8988T (cell line): ENCODE results near the gene SCPEP1.
"Not testable (repeated sequence)": the region's sequence is repeated elsewhere in the genome, so short reads cannot be mapped to it uniquely, and the experiment has no call there.

Experiments used
- DNase-seq: peaks from one replicate; pipeline ENCODE4 v3.0.0; 2011

The SCPEP1 gene, protein sequence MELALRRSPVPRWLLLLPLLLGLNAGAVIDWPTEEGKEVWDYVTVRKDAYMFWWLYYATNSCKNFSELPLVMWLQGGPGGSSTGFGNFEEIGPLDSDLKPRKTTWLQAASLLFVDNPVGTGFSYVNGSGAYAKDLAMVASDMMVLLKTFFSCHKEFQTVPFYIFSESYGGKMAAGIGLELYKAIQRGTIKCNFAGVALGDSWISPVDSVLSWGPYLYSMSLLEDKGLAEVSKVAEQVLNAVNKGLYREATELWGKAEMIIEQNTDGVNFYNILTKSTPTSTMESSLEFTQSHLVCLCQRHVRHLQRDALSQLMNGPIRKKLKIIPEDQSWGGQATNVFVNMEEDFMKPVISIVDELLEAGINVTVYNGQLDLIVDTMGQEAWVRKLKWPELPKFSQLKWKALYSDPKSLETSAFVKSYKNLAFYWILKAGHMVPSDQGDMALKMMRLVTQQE

DNA sequence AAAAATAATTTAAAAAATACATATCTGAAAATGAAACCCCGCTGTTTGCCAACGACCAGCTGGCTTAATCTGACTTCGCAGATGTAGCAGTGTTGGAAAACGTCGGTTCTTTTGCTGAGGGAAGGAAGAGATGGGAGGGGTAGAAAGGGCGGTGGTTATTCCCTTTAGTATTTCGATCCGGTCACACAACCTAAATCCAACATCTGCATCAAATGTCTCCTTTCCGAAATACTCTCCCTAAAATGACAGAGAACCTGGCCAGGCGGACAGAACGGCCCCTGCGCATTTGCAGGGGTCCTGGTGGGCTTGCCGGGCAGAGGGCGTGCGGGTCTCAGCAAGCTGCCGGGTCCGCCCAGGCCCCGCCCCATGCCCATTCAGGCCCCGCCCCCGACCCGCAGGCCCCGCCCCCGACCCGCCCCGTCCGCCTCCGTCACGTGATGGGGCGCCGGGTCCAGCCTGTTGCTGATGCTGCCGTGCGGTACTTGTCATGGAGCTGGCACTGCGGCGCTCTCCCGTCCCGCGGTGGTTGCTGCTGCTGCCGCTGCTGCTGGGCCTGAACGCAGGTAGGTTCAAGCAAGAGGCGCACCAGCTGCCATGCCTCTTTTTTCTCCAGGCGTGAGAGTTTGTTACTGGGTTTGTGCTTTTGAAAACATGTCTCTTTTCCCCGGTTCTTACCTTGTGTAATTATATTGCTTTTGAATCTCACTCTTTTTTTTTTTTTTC, at the start of gene SCPEP1:
Gene SCPEP1, plus strand, starts transcription at position 459 of the 723 bp plus-strand sequence. Its CDS starts 29 bp downstream, at position 488.
- DNase-seq, result peak; percentile 76

DNA sequence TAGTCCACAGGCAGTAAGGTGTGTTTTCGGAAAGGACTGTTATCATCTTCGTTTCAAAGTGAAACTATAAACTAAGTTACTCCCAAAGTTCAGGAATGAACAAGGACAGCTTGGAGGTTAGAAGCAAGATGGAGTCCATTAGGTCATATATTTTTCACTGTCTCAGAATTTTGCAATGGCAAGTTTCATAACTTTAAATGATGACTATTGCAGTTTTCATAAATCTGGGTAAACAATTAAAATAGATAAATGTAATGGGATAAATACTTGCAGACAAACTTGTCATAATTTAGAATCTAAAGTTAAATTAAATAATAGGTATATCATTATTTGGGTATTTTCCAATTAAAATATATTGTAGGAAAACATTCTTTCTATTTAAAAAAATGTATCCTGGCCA, 49.3 kb upstream of the SCPEP1 start:
- no peak for DNase-seq

DNA sequence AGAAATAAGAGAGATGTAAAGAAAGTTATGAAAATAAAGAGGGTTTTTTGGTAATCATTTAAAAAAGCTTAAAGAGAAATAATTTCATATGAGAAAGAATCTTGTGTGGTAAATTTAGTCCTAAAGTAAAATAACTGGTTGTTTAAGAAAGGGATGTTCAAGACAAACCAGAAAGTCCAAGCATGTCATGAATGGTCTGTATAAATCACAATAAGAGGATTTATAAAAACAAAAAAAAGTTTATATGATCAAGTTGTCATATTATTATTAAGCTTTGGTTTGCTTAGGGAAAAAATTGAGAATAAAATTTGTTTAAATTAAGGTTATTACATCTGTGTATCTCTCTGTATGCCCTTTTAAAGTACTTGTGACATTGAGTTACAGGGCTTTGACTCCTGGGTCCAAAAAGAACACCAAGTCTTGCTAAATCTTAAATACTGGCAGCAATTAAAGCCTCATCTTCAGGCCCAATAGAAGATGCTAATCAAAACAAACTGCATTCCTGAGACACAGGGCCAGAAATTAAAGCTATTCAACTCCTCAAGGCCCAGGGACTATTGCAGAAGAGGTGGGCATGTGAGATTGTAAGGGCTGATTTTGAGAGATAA, 48.5 kb upstream of the SCPEP1 start:
- DNase-seq, result no peak

DNA sequence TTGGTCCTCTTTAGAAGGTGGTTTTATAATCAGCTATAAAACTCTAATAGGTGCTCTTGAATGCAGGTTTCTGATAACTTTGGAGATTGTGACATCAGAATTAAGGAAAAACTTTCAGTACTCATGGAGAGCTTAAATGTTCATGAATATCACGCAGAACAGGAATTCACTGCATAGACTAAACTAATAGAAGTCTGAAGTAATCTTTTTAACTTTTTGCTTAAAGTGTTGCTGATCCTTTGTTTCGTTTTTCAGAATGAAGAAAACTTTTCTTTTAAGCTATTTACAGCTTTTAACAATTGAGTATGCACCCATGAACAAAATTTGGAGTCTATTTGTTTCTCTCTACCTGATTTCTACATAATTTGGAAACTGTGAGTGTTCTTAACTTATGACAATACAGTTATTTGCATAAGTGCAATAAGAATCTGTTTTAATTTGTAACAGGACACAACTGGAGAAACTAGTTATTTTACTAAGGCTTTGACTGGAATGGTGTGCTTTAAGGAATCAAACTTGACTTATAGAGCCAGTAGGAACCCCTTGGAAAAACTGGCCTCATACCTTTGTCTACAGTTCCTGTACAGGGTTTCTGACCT, 47.1 kb upstream of the SCPEP1 start:
- DNase-seq, result no peak

DNA sequence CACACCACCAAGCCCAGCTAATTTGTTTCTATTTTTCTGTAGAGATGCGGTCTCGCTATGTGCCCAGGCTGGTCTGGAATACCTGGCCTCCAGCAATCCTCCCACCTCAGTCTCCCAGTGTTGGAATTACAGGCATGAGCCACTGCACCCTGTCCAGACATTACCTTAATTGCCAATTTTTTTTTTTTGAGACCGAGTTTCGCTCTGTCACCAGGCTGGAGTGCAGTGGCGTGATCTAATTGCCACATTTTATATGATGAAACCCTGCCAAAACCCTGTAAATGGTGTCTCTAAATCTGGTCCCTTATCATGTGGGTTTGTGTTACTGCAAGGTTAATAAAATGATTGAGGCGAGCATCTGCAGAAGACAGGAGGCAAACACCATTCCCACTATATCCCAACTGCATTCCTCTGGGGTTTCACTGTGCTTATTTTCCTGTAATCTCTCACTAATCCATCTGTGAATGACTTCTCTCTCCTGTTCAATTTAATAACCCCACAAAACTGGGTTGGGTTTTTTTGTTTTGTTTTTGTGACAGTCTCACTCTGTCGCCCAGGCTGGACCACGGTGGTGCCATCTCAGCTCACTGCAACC, 44.7 kb upstream of the SCPEP1 start:
- DNase-seq, result no peak

DNA sequence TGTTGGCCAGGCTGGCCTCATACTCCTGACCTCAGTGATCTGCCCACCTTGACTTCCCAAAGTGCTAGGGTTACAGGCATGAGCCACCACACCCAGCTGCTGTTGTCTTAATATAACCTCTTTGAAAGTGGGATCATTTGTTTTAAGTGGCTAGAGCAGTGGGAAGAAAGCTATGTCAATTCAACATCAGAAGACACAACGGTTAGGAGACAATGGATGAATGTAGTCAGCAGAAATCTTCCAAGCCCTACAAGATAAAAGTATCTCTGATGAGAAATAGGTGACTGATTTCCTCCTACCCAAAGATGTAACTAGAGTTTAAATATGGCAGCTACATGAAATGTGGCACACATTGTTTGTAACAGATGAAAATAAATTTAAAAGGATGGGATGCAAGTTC, 44.1 kb upstream of the SCPEP1 start:
- no peak for DNase-seq

DNA sequence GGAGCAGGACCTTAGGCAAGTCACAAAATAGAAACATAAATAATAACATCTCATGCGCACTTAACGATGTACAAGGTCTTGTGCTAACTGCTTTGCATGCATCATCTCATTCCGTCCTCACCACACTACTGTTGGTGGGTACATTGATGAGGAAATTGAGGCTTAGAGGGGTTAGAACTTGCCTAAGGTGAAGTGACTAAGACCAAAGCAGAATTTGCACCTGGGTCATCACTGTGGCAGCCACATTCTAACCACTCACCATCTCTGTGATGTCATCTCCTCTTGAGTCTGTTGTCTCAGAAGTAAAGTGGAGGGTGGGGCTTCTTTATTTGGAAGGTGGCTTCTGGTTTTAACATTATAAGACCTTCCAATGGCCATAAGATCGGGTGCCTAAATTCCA, 43.7 kb upstream of the SCPEP1 start:
- no peak for DNase-seq

DNA sequence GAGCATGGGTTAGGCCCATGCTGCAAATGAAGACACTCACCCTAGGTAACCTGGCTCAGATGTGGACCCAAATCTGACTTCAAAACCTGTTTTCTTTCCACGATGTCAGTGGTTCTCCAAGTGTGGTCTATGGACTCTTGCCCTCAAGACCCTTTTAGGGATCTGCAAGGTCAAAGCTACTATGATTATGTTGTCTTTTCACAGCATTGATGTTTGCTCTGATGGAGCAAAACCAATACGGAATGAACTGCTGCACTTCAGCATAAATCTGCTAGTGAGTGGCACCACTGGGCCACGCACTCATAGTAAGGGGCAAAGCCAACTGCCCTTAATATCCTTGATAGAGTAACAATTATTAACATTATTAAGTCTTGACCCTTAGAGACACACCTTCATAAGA, 42.5 kb upstream of the SCPEP1 start:
- no peak for DNase-seq

DNA sequence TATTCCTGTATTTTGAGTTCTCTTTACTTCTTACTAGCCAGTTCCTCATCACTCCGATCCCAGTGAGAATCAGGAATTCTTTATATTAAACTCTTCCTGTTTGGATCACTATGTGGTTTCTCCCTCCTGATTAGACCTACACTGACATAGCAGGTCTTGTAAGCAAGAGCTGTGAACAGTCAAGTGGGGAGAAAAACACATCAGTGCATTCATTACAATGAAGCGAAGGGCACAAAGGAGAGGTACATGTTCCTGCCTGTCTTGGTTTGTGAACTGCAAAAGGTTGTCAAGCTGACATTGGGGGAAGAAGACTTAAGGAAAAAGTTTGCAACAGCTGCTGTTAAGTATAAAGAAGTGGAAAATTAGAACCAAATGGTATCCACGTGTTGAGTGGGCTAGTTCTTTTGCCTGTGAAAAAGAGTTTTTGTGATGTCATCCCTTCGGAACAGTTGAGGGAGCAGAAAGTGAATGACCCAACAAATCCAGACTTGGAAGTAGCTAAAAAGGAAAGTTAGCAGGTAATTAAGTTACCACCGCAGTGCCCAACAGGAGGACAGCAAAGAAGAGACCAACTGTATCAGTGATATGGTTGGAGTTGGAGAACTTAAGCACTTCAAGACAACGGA, 41.1 kb upstream of the SCPEP1 start:
- no peak for DNase-seq

DNA sequence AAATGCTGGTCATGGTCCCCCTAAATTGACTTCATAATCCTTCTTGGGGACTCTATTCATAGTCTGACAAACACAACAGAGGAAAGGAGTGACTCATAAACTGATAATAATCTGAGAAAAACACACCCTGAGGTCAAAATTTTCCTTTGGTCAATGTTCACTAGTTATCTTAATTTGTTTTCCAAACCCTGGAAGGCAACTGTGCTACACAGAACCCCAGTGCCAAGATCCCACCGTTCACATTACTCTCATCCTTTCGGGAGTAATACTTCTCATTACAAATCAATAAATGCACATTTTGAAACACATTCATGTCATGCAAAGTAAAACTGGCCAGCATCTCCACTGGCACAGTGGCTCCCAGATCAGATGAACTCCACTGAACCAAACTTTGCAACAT, 40.2 kb upstream of the SCPEP1 start:
- DNase-seq, result no peak

DNA sequence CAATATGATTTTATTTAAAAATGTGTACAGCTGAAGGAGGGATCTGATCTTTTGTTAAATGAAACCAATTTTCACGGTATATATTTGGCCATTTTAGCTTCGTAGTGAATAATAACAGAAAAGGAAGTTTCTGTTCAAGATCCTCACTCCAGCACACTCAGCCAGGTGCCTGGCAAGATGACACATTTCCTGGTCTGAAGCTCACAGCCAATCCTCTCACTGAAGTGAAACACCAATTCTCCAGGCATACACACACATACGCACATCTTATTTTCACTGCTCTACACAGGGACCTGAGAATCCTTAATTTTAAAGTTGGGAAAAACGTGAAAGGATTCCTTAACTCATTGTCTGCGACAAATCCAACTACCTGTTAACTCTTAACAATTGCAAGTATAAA, 39.7 kb upstream of the SCPEP1 start:
- not testable (repeated sequence) for DNase-seq

DNA sequence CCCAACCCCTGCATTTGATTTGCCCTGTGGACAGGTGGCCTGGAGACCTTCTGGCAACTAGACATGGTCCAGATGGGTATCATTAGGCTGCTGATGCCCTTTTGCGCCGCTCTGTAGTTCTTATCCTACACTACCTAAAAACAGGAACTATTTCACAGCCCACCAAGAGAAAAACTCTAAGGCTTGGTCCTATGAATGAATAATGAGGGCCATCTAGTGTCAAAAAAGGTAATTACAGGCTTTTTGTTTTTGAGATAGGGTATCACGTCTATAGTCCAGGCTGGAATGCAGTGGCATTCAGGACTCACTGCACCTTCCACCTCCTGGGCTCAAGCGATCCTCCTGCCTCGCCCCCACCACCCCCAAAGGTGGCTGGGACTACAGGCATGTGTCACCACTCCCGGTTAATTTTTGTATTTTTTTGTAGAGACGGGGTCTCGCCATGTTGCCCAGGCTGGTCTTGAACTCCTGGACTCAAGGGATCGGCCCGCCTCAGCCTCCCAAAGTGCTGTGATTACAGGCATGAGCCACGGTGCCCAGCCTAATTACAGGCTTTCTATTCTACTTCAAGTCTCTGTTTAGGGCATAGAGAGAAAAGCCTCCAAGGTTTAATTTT, 38.0 kb upstream of the SCPEP1 start:
- no peak for DNase-seq

DNA sequence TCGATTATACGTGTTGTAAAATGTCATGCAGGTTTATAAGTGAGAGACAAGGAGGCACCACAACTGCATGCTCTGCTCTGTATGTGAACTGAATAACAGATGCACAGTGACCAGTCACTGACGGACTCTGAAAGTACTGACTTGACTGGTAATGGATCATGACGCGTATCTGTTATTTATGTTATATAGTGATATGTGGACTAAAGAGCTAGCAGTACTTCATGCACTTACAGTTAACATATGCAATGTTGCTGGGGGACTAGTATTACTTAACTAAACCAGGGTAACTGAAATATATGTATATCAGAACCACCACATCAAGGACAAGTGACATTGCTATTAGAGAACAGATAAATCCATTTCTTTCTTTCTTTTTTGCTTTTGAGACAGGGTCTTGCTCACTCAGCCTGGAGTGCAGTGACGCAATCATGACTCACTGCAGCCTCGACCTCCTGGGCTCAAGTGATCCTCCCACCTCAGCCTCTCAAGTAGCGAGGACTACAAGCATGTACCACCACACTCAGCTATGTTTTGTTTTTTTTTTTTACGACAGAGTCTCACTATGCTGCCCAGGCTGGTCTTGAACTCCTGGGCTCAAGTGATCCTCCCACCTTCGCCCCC, 34.3 kb upstream of the SCPEP1 start:
- DNase-seq, result no peak

DNA sequence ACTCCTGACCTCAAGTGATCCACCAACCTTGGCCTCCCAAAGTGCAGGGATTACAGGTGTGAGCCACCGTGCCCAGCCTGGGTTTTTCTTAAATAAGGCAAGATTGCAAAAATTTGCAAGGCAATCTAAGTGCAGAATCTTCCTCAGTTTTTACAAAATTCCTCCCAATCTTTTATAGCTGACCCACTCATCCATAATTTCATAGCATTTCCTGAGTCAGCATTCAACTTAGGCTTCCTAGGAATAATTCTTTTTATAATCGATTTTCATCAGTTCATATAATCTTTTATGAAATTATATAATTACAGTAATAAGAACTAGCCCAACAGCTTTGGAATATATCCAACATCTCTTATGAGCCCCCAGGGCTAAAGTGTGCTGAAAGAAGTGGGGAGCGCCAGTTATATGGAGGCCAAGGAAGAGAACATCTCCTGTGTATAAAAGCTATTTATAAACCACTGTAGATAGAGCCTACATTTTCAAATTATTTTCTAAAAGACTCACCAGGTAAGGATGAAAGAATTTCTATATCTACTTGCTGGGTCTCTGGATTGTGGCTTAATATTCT, 31.9 kb upstream of the SCPEP1 start:
- no peak for DNase-seq

DNA sequence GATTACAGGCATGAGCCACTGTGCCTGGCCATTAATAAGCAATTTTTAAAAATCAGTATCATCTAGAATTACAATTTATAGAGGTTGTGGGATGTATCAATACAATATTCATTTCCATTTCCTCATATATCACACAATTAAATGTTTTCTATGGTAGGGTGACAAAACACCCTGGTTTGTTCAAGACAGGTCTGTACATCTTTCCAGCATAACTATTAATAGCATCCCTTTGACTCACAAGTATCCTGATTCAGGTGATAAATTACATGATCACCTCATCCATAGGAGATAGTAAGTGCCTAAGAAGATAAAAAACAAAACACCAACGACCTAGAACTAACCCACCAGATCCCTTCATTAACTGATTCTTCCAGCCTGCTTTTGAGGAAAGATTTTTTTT, 30.2 kb upstream of the SCPEP1 start:
- DNase-seq, result no peak

DNA sequence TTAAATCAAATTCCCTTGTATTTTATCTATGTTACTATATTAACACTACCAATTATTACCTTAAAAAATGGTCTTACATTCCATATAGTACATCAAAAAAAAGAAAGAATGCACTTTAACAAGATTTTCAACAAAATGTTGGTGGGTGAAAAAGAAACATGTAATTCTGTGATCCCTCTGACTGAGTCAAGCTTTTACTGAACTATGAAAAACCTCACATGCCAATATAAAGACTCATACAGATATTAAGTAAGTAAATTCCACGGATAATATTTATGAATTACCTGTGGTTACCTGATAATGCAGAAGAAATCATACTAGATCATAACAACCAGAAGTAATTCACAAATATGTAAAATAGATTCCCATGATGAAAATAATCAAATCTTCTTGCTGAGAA, 29.4 kb upstream of the SCPEP1 start:
- DNase-seq, result no peak

DNA sequence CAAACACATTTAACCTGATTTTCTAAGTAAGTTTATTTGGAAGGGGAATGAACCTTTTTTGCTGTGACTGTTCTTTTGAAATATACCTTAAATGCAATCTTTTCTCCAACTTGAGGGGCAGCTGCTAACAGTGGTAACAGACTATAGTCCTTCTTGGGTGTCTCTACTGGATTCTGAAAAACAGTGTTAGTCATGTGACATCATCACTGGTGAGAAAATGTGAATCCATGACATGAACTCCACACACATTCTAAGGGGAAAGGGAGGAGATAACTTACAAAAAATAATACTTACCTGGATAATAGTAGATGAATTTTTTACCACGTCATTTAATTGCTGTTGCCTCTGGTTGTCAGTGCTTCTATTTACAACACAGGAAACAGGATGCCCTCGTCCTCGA, 28.3 kb upstream of the SCPEP1 start:
- DNase-seq, result no peak

DNA sequence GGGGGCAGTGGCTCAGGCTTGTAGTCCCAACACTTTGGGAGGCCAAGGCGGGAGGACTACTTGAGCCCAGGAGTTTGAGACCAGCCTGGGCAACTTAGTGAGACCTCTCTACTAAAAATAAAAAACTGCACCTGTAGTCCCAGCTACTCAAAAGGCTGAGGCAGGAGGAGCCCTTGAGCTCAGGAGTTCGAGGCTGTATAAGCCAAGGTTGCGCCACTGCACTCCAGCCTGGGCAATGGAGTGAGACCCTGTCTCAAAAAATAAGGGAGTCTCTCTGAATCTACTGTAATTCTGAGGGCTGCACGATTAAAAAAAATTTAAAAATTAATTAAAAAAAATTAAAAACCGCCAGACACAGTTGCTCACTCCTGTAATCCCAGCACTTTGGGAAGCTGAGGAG, 20.9 kb upstream of the SCPEP1 start:
- no peak for DNase-seq

DNA sequence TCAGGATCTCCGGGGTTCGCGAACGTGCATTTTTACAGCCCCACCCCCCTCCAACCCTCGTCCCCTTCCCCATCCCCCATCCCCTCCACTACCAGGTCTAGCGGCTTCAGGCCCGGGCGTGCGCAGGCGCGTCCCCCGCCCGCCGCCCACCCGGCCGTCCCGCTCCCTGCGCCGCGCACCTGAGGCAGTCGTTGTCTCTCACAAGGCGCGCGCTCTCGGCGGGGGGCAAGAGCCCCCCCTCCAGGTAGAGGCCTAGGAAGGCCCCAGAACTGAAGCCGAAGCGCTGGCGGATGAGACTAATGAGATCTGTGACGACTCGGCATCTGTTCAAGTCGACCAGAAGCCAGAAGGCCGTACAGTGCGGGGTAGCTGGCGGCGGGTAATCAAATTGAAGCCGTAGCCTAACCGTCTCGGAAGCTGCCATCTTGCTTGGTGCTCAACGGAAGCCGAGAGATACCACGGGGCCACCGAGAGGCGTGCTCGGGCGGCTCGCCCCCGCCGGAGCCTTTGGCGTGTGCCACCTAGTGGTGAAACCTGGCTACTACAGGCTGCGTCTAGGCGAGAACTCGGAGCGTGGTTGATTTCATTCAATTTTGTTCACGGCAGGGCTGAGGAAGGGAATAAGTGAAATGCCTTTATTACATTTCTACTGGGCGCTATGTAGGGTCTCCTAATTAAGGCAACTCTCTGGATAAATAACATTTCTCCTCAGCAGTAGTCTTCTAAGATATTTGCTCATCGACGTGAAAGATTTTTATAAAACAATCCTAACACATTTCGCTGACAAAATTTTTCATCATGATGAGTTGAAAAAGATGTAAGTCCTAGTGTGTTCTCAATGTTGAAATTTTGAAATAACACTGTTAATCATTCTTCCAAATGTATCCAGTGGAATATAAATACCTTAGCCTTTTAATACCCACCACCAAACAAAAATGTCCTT, 17.1 kb upstream of the SCPEP1 start, which contains the start of gene COIL:
Gene COIL, minus strand, starts transcription at position 455 of the 943 bp plus-strand sequence. Its CDS starts 31 bp downstream, at position 424.
- peak; percentile 63 for DNase-seq

DNA sequence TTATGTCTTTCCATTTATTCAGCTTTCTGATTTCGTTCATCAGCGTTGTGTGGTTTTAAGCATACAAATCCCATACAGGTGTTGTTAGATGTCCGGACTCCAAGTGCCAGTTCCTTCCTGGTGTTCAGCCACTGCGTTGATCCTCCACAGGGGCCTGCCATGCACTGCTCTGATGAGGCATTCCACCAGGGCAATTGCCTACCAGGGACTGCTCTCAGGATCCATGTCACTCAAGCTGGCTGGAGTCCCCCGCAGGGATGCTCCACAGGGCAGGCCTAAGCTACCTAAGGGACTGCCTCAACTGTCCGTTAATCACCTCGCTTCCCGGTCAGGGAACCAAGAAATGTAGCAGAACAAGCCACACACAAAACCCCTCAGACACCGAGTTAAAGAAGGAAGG, 12.7 kb upstream of the SCPEP1 start:
- not testable (repeated sequence) for DNase-seq
